Loucy (cell line): Measurements from ENCODE around the gene STRN4.
A peak's percentile ranks its signal among the peaks of the same experiment; 100 is the strongest.

ENCODE experiments used
- H2AFZ ChIP-seq: fragments of 200-600 bp; sonication (generic); 2 replicates; pipeline ENCODE4 v1.6.0; 2016; ENCODE audit warnings: antibody characterized with exemption, mild to moderate bottlenecking, low read length, moderate library complexity
- H3F3A ChIP-seq: fragments of 200-600 bp; 2 replicates; pipeline ENCODE4 v1.6.0; 2016; ENCODE audit warnings: antibody characterized with exemption, low read depth, mild to moderate bottlenecking
- H3K27me3 ChIP-seq: fragments of 200-600 bp; sonication (generic); 2 replicates; pipeline ENCODE4 v1.6.1; 2014; ENCODE audit warnings: low read length, mild to moderate bottlenecking; ENCODE audit not compliant: insufficient read depth, poor library complexity, severe bottlenecking
- H3K36me3 ChIP-seq: fragments of 200-600 bp; sonication (generic); 2 replicates; pipeline ENCODE4 v1.6.1; 2016; ENCODE audit warnings: low read length; ENCODE audit not compliant: insufficient read depth
- H3K4me1 ChIP-seq: fragments of 200-600 bp; sonication (generic); 2 replicates; pipeline ENCODE4 v1.5.1; 2014; ENCODE audit warnings: low read length, mild to moderate bottlenecking; ENCODE audit not compliant: insufficient read depth, poor library complexity, severe bottlenecking
- H3K4me2 ChIP-seq: fragments of 200-600 bp; sonication (generic); 2 replicates; pipeline ENCODE4 v1.6.0; 2014; ENCODE audit warnings: antibody characterized with exemption, low read length, low read depth, mild to moderate bottlenecking; ENCODE audit not compliant: poor library complexity, severe bottlenecking
- H3K4me3 ChIP-seq: fragments of 200-600 bp; sonication (generic); 2 replicates; pipeline ENCODE4 v1.5.1; 2014; ENCODE audit warnings: low read length, mild to moderate bottlenecking, mixed read lengths; ENCODE audit not compliant: poor library complexity, severe bottlenecking
- H3K79me2 ChIP-seq: fragments of 200-600 bp; sonication (generic); 2 replicates; pipeline ENCODE4 v1.6.1; 2014; ENCODE audit warnings: low read length; ENCODE audit not compliant: insufficient read depth
- H3K9ac ChIP-seq: fragments of 200-600 bp; sonication (generic); 2 replicates; pipeline ENCODE4 v1.6.0; 2014; ENCODE audit warnings: mild to moderate bottlenecking, low read depth, low read length, moderate library complexity; ENCODE audit not compliant: poor library complexity, severe bottlenecking
- H3K9me2 ChIP-seq: fragments of 200-600 bp; sonication (generic); replicated peaks from 2 replicates; pipeline ENCODE4 v1.6.1; 2016; ENCODE audit warnings: low read depth, low read length, mixed read lengths
- H3K9me3 ChIP-seq: fragments of 200-600 bp; sonication (generic); 2 replicates; pipeline ENCODE4 v1.6.1; 2014; ENCODE audit warnings: mild to moderate bottlenecking, antibody characterized with exemption, low read length, low read depth; ENCODE audit not compliant: insufficient read depth
- H4K20me1 ChIP-seq: fragments of 200-600 bp; sonication (generic); 2 replicates; pipeline ENCODE4 v1.6.0; 2014; ENCODE audit warnings: antibody characterized with exemption, low read length, mild to moderate bottlenecking; ENCODE audit not compliant: insufficient read depth, poor library complexity, severe bottlenecking
- EZH2phosphoT487 ChIP-seq: fragments of 200-600 bp; IDR thresholded peaks from 2 replicates; pipeline ENCODE4 v1.6.1; 2018; ENCODE audit warnings: antibody characterized with exemption, mild to moderate bottlenecking, moderate library complexity, borderline replicate concordance
- TF ChIP-seq, protein P1 (sequence below): fragments of 200-600 bp; sonication (generic); conservative IDR thresholded peaks from 2 replicates; pipeline ENCODE4 v1.5.1; 2014; ENCODE audit warnings: mild to moderate bottlenecking, antibody characterized with exemption, low read length

Gene STRN4

GRCh38 chr19:46730187-46730586 is 16.1 kb downstream of the STRN4 start:
- Histone ChIP-seq H3K4me1 (no peaks in the 10 kb centered on the region), H3K36me3 (peaks cover 92% of the 10 kb centered on the region; the same call in 1 of the 2 replicates), H3K9me2 (no peaks in the 10 kb centered on the region), H3K4me2 (no peak overlapping the region), H3F3A (no peaks in the 10 kb centered on the region), H3K9me3 (no peaks in the 10 kb centered on the region), H4K20me1 (peaks cover 16% of the 10 kb centered on the region), H3K79me2 (peaks cover 21% of the 10 kb centered on the region; the same call in 1 of the 2 replicates), H2AFZ (no peak overlapping the region), H3K27me3 (no peaks in the 10 kb centered on the region), H3K9ac (no peak overlapping the region), H3K4me3 (no peak overlapping the region)
- TF ChIP-seq EZH2phosphoT487, result no peak
- TF ChIP-seq, protein P1, sequence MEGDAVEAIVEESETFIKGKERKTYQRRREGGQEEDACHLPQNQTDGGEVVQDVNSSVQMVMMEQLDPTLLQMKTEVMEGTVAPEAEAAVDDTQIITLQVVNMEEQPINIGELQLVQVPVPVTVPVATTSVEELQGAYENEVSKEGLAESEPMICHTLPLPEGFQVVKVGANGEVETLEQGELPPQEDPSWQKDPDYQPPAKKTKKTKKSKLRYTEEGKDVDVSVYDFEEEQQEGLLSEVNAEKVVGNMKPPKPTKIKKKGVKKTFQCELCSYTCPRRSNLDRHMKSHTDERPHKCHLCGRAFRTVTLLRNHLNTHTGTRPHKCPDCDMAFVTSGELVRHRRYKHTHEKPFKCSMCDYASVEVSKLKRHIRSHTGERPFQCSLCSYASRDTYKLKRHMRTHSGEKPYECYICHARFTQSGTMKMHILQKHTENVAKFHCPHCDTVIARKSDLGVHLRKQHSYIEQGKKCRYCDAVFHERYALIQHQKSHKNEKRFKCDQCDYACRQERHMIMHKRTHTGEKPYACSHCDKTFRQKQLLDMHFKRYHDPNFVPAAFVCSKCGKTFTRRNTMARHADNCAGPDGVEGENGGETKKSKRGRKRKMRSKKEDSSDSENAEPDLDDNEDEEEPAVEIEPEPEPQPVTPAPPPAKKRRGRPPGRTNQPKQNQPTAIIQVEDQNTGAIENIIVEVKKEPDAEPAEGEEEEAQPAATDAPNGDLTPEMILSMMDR, result no peak

- no peaks in the 10 kb centered on the region for H3K9me2 ChIP-seq
- H3K4me2 ChIP-seq, result no peak overlapping the region
- H3K9me3 ChIP-seq, result no peaks in the 10 kb centered on the region
- no peak overlapping the region for H2AFZ ChIP-seq
- no peak overlapping the region for H3K9ac ChIP-seq
- peaks cover 21% of the 10 kb centered on the region; the same call in 1 of the 2 replicates for H3K79me2 ChIP-seq
- no peaks in the 10 kb centered on the region for H3K4me1 ChIP-seq
- H3K36me3 ChIP-seq, result peaks cover 96% of the 10 kb centered on the region; the same call in 1 of the 2 replicates
- H3K4me3 ChIP-seq, result no peak overlapping the region
- peaks cover 16% of the 10 kb centered on the region for H4K20me1 ChIP-seq
- no peaks in the 10 kb centered on the region for H3F3A ChIP-seq
- TF ChIP-seq, protein P1, result no peak
- no peak for TF ChIP-seq EZH2phosphoT487
- no peaks in the 10 kb centered on the region for H3K27me3 ChIP-seq
These were observed 16.6 kb downstream of the STRN4 start for GRCh38 chr19:46729696-46730095.

- Histone ChIP-seq H3K36me3 (peaks cover 95% of the 10 kb centered on the region; the same call in 1 of the 2 replicates), H4K20me1 (peaks cover 16% of the 10 kb centered on the region), H3K4me3 (no peak overlapping the region), H3K79me2 (peaks cover 17% of the 10 kb centered on the region; the same call in 1 of the 2 replicates), H3K9ac (no peak overlapping the region), H3K4me2 (no peak overlapping the region), H3K27me3 (no peaks in the 10 kb centered on the region), H3K4me1 (peaks cover under 1% of the 10 kb centered on the region), H3K9me2 (no peaks in the 10 kb centered on the region), H3F3A (no peaks in the 10 kb centered on the region), H2AFZ (no peak overlapping the region), H3K9me3 (no peaks in the 10 kb centered on the region)
- TF ChIP-seq, protein P1, result peak; percentile 97
- no peak for TF ChIP-seq EZH2phosphoT487
These were observed 17.4 kb downstream of the STRN4 start for GRCh38 chr19:46728693-46729339.
